HG03378 (cell line): ENCODE results near the gene AVPI1.
"Not testable (repeated sequence)": the region's sequence is repeated elsewhere in the genome, so short reads cannot be mapped to it uniquely, and the experiment has no call there.

Source experiments
- ATAC-seq: cut with Tn5 transposase; IDR thresholded peaks from one replicate; pipeline ENCODE4 v1.9.1; 2021; ENCODE audit warnings: mild to moderate bottlenecking, moderate library complexity; ENCODE audit not compliant: unreplicated experiment

Gene AVPI1

DNA sequence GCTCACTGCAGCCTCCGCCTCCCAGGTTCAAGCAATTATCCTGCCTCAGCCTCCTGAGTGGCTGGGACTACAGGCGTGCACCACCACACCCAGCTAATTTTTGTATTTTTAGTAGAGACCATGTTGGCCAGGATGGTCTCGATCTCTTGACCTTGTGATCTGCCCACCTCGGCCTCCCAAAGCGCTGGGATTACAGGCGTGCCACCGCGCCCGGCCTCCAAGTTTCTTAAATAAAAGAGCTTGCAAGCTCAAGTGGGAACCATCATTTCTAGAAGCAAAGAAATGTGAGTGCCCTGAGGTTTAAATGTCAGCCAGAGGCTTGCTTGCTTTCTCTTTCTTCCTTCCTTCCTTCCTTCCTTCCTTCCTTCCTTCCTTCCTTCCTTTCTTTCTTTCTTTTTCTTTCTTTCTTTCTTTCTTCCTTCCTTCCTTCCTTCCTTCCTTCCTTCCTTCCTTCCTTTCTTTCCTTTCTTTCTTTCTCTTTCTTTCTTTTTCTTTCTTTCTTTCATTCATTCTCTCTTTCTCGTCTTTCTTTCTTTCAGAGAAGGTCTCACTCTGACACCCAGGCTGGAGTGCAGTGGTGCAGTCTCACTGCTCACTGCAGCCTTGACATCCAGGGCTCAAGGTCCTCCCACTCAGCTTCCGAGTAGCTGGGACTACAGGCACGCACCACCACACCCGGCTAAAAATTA lies 44.4 kb downstream of the AVPI1 start:
- ATAC-seq = not testable (repeated sequence)

- no peak for ATAC-seq
Measured at GRCh38 chr10:97640868-97641811, 45.9 kb downstream of the AVPI1 start.

- ATAC-seq = peak; percentile 93
Measured at GRCh38 chr10:97640174-97640867, 46.7 kb downstream of the AVPI1 start, which contains the start of gene PI4K2A. PI4K2A (plus strand) TSS chr10:97640671; CDS start chr10:97640743, 72 bp downstream.

DNA sequence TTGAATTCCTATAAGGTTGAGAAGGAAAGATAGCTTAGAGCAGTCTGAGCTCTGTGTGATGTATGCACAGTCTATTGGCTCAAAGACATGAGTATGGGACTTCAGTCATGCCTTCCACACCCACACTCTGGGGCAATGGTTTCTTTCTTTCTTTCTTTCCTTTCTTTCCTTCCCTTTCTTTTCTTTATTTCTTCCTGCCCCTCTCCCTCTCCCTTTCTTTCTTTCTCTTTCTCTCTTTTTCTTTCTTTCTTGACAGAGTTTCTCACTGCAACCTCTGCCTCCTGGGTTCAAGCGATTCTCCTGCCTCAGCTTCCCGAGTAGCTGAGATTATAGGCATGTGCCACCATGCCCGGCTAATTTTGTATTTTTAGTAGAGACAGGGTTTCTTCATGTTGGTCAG lies 48.0 kb downstream of the AVPI1 start:
- not testable (repeated sequence) for ATAC-seq

GRCh38 chr10:97635577-97635976 lies 51.5 kb downstream of the AVPI1 start:
- ATAC-seq = no peak

- no peak for ATAC-seq
Measured at GRCh38 chr10:97633921-97634320, 53.1 kb downstream of the AVPI1 start.

DNA sequence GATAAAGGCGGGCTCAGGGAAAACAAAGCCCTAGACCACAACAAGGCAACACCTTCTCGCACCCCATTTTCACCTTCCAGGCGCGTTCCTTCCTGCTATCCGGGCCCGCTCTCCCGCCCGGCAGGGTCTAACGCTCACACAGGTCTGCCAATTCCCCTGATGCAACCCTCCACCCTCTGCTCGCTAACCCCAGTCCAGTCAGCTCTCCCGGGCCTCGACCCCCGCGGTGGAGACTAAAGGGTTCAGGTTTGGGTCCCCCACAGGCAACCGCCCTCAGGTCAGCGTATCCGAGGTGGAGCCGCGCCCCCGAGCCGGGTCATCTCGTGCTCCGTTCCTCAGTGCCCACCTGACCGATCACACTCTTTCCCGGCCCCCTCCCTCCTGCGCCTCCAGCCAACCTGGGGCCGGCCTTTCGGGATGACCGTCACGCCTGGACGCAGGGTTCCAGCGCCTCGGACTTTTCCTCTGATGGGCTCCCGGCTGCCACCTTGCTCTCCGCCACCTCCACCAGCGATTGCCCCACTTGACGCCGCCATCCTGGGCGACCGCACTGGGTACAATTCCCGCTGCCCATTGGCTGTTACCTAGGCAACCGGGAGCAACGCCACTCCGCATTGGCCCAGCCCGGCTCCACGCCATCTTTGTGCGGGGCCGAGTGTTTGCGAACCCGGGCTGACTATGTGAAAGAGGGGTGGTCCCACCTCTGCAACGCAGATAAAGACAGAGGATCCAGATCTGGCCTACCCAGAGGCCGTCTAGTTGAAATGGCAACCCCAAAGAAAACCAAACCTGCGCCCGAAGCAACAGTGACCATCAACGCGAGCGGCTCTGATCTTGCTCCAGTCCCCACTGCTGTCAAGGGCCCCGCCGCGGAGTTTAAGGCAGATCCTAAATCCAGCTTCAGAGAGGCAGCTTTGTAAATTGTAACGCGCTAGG lies 53.8 kb downstream of the AVPI1 start, which contains the start of gene MORN4:
Gene MORN4 (minus strand): TSS at position 552 of the 936 bp plus-strand sequence. CDS start 13,847 bp downstream, outside the sequence.
- peak; percentile 91 for ATAC-seq

DNA sequence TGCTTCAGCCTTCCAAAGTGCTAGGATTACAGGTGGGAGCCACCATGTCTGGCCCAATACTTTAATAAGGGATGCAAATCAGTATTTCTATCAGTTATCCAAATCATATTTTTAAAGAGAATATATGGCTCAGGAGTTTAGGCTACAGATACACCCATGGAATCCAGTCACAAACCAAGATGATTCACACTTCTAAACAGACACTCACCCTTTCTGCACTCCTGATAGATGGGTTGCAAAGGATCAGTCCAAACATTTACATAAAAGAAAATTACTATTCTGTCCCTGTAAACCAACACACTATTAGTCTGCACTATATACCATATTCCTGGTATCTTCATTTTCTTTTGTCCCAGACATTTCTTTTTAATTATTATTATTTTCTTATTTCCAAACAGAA lies 55.9 kb downstream of the AVPI1 start:
- no peak for ATAC-seq

- ATAC-seq = no peak
Measured at GRCh38 chr10:97629289-97629688, 57.8 kb downstream of the AVPI1 start.

DNA sequence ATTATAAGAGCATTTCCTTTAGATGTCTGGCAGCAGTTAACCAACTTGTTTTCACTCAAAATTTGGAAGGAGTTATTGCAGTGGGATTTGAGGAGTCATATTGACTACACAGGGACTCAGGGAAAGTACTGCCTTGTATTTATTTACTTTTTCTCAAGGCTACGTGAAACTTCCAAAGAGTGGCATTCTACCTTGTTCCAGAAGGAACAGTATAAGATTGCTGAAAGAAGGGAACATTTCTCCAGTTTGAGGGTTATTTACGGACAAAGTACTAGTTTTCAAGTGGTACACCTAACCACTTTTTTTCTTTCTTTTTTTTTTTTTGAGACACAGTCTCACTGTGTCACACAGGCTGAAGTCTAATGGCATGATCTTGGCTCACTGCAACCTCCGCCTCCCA lies 58.8 kb downstream of the AVPI1 start:
- ATAC-seq = no peak

DNA sequence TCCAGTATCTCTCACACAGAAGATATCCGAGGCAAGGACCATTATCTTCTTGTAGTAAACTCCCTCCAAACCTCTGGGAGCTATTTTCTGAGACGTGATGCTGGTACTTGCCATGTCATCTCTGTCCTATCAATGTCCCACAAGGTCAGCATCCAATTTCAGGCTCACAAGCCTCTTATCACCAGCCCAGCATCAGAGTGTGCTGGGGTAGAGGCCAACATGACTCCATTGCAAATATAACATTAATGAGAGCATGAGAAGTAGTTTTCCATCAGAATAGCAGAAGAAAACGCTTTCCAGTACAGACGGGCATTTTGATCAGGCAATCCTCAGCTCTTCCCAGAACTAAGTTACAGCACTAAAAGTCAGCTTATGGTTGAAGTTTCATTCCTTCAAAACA lies 59.3 kb downstream of the AVPI1 start:
- no peak for ATAC-seq
